H1 (cell line): ENCODE measurements around the gene MADD. TPM values are rescaled to one million over a fixed set of nuclear protein-coding genes. Genes with fewer than 3 reads are reported as not detected.

Source experiments
- CEBPB ChIP-seq: IDR thresholded peaks from 2 replicates; pipeline ENCODE4 v1.6.1; 2012; ENCODE audit warnings: low read depth, low read length
- CREB1 ChIP-seq: IDR thresholded peaks from 2 replicates; pipeline ENCODE4 v1.6.1; 2012; ENCODE audit warnings: inconsistent platforms
- GABPA ChIP-seq: IDR thresholded peaks from 2 replicates; pipeline ENCODE4 v1.6.1; 2011; ENCODE audit warnings: mild to moderate bottlenecking, low read length, moderate library complexity, borderline replicate concordance; ENCODE audit not compliant: insufficient read depth
- JUN ChIP-seq: IDR thresholded peaks from 2 replicates; pipeline ENCODE4 v1.6.1; 2011; ENCODE audit warnings: low read depth, mild to moderate bottlenecking, improper control_type of control experiment, low read length
- RFX5 ChIP-seq: IDR thresholded peaks from 2 replicates; pipeline ENCODE4 v1.6.1; 2011; ENCODE audit warnings: low read depth, low read length, improper control_type of control experiment, borderline replicate concordance
- RXRA ChIP-seq: IDR thresholded peaks from 2 replicates; pipeline ENCODE4 v1.6.1; 2011; ENCODE audit warnings: low read depth, mild to moderate bottlenecking, low read length, moderate library complexity; ENCODE audit not compliant: insufficient read depth
- polyA plus RNA-seq, 7 experiments: library from polyadenylated mRNA; depleted of rRNA in 3 of 7; stranded (reverse) in 5 of 7; unstranded in 2 of 7; fragments of >200 nt in 5 of 7; fragments of 200-250 nt in 2 of 7; gene quantifications; 1 replicate in 5 of 7; 2 replicates in 1 of 7; 4 replicates in 1 of 7; pipeline versions ENCODE4 v1.2.1 to v1.2.3, GENCODE V29; 2011 to 2013; ENCODE audit warnings: missing spikeins in 2 of 7, mixed read lengths in 2 of 7
- total RNA-seq: library from RNA; stranded (reverse); fragmentation: NEBNext Ultra II Directional; extraction: Animal tissue kit (Norgen Biotek cat#: 25700); gene quantifications from 2 replicates; pipeline ENCODE4 v1.2.1, GENCODE V29; 2021
- TF ChIP-seq, protein P1 (sequence below): fragments of 300-600 bp; sonication (generic); IDR thresholded peaks from 2 replicates; pipeline ENCODE4 v1.7.1; 2012; ENCODE audit warnings: low read length, moderate library complexity, mild to moderate bottlenecking, inconsistent platforms; ENCODE audit not compliant: insufficient replicate concordance
- TF ChIP-seq, protein P2 (sequence below), 3 experiments: IDR thresholded peaks; 1 replicate in 2 of 3; 2 replicates in 1 of 3; pipeline versions ENCODE4 v1.5.1 to v1.6.1; 2011; ENCODE audit warnings: low read length in 3 of 3, mild to moderate bottlenecking in 3 of 3, inconsistent platforms in 2 of 3, low read depth in 1 of 3, moderate library complexity in 1 of 3; ENCODE audit not compliant: insufficient read depth in 1 of 3; ENCODE audit errors: control extremely low read depth in 1 of 3

Gene MADD
- total and polyA plus RNA-seq, 2 of the 8 experiments (the other 6 are each of a cell fraction or from before 2014, with no cell fraction given), result 32.5 to 45.4 TPM

DNA sequence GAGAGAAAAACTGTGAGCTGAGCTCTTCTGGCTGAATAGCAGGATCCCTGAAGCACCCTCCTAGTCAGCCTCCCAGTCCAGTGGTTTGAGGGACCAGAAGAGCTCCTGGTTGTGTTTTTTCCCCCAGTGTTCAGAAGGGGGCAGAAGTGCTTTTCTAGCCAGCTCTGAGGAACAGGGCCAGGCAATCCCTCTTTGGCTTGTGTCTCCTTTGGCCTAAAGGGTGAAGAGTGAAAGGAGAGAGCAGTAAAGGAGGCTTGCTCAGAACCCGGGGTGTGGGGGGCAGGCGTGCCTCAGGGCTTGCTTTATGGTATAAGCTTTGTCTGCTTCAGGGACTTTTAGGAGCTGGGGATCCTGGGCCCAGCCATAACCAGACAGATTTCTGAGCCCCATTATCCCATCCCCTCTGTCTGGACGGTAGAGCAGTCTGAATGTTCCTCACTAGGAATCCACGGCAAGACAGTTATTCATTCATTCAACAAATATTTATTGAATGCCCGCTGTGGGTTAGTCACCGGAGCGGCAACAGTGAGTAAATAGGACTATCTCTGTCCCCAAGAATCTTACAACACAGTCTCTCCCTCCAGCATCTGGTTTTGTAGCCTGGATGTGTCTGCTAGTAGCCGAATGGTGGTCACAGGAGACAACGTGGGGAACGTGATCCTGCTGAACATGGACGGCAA is 35.8 kb upstream of the MADD start (continued):
- TF ChIP-seq, protein P1, sequence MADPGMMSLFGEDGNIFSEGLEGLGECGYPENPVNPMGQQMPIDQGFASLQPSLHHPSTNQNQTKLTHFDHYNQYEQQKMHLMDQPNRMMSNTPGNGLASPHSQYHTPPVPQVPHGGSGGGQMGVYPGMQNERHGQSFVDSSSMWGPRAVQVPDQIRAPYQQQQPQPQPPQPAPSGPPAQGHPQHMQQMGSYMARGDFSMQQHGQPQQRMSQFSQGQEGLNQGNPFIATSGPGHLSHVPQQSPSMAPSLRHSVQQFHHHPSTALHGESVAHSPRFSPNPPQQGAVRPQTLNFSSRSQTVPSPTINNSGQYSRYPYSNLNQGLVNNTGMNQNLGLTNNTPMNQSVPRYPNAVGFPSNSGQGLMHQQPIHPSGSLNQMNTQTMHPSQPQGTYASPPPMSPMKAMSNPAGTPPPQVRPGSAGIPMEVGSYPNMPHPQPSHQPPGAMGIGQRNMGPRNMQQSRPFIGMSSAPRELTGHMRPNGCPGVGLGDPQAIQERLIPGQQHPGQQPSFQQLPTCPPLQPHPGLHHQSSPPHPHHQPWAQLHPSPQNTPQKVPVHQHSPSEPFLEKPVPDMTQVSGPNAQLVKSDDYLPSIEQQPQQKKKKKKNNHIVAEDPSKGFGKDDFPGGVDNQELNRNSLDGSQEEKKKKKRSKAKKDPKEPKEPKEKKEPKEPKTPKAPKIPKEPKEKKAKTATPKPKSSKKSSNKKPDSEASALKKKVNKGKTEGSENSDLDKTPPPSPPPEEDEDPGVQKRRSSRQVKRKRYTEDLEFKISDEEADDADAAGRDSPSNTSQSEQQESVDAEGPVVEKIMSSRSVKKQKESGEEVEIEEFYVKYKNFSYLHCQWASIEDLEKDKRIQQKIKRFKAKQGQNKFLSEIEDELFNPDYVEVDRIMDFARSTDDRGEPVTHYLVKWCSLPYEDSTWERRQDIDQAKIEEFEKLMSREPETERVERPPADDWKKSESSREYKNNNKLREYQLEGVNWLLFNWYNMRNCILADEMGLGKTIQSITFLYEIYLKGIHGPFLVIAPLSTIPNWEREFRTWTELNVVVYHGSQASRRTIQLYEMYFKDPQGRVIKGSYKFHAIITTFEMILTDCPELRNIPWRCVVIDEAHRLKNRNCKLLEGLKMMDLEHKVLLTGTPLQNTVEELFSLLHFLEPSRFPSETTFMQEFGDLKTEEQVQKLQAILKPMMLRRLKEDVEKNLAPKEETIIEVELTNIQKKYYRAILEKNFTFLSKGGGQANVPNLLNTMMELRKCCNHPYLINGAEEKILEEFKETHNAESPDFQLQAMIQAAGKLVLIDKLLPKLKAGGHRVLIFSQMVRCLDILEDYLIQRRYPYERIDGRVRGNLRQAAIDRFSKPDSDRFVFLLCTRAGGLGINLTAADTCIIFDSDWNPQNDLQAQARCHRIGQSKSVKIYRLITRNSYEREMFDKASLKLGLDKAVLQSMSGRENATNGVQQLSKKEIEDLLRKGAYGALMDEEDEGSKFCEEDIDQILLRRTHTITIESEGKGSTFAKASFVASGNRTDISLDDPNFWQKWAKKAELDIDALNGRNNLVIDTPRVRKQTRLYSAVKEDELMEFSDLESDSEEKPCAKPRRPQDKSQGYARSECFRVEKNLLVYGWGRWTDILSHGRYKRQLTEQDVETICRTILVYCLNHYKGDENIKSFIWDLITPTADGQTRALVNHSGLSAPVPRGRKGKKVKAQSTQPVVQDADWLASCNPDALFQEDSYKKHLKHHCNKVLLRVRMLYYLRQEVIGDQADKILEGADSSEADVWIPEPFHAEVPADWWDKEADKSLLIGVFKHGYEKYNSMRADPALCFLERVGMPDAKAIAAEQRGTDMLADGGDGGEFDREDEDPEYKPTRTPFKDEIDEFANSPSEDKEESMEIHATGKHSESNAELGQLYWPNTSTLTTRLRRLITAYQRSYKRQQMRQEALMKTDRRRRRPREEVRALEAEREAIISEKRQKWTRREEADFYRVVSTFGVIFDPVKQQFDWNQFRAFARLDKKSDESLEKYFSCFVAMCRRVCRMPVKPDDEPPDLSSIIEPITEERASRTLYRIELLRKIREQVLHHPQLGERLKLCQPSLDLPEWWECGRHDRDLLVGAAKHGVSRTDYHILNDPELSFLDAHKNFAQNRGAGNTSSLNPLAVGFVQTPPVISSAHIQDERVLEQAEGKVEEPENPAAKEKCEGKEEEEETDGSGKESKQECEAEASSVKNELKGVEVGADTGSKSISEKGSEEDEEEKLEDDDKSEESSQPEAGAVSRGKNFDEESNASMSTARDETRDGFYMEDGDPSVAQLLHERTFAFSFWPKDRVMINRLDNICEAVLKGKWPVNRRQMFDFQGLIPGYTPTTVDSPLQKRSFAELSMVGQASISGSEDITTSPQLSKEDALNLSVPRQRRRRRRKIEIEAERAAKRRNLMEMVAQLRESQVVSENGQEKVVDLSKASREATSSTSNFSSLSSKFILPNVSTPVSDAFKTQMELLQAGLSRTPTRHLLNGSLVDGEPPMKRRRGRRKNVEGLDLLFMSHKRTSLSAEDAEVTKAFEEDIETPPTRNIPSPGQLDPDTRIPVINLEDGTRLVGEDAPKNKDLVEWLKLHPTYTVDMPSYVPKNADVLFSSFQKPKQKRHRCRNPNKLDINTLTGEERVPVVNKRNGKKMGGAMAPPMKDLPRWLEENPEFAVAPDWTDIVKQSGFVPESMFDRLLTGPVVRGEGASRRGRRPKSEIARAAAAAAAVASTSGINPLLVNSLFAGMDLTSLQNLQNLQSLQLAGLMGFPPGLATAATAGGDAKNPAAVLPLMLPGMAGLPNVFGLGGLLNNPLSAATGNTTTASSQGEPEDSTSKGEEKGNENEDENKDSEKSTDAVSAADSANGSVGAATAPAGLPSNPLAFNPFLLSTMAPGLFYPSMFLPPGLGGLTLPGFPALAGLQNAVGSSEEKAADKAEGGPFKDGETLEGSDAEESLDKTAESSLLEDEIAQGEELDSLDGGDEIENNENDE, result no peak
- TF ChIP-seq CEBPB (no peak), RXRA (no peak), CREB1 (no peak), RFX5 (no peak), GABPA (no peak), JUN (no peak)
- TF ChIP-seq, protein P2, sequence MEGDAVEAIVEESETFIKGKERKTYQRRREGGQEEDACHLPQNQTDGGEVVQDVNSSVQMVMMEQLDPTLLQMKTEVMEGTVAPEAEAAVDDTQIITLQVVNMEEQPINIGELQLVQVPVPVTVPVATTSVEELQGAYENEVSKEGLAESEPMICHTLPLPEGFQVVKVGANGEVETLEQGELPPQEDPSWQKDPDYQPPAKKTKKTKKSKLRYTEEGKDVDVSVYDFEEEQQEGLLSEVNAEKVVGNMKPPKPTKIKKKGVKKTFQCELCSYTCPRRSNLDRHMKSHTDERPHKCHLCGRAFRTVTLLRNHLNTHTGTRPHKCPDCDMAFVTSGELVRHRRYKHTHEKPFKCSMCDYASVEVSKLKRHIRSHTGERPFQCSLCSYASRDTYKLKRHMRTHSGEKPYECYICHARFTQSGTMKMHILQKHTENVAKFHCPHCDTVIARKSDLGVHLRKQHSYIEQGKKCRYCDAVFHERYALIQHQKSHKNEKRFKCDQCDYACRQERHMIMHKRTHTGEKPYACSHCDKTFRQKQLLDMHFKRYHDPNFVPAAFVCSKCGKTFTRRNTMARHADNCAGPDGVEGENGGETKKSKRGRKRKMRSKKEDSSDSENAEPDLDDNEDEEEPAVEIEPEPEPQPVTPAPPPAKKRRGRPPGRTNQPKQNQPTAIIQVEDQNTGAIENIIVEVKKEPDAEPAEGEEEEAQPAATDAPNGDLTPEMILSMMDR (IDR thresholded peaks at IDR 0.05; ENCODE audit: control extremely low read depth in 1 of 3, insufficient read depth in 1 of 3, low read depth in 1 of 3, low read length in 3 of 3), result peak; percentile 21 to 53 (median 52)
- TF ChIP-seq, all 59 proteins: peak for 3
